GM23338 (cell line): Measurements from ENCODE around the gene GFRA1. TPM values are rescaled to one million over a fixed set of nuclear protein-coding genes. Genes with fewer than 3 reads are reported as not detected.

ENCODE experiments used
- ATAC-seq: fragments of 200-7000 bp; cut with Tn5 transposase; 3 replicates; pipeline ENCODE4 v1.9.1; 2020
- DNase-seq: peaks from one replicate; pipeline ENCODE4 v3.0.0-alpha.2; 2015; ENCODE audit warnings: low spot score
- H2AFZ ChIP-seq: fragments of 200-600 bp; sonication (generic); 2 replicates; pipeline ENCODE4 v1.8.0; 2016; ENCODE audit warnings: antibody characterized with exemption, mild to moderate bottlenecking, moderate library complexity
- H3F3A ChIP-seq: fragments of 200-600 bp; sonication (generic); replicated peaks from 2 replicates; pipeline ENCODE4 v1.8.0; 2017; ENCODE audit warnings: antibody characterized with exemption, mixed run types, low read depth
- H3K27ac ChIP-seq: fragments of 200-600 bp; sonication (generic); 2 replicates; pipeline ENCODE4 v1.6.1; 2016; ENCODE audit warnings: low read depth
- H3K27me3 ChIP-seq: fragments of 200-600 bp; sonication (generic); 2 replicates; pipeline ENCODE4 v1.8.0; 2016; ENCODE audit warnings: mild to moderate bottlenecking, mixed run types, moderate library complexity; ENCODE audit not compliant: insufficient read depth
- H3K36me3 ChIP-seq: fragments of 200-600 bp; sonication (generic); 2 replicates; pipeline ENCODE4 v1.8.0; 2016; ENCODE audit warnings: mild to moderate bottlenecking; ENCODE audit not compliant: insufficient read depth
- H3K4me1 ChIP-seq: fragments of 200-600 bp; sonication (generic); 2 replicates; pipeline ENCODE4 v1.8.0; 2016; ENCODE audit warnings: mild to moderate bottlenecking, moderate library complexity; ENCODE audit not compliant: insufficient read depth
- H3K4me2 ChIP-seq: fragments of 200-600 bp; sonication (generic); 2 replicates; pipeline ENCODE4 v1.7.1; 2017; ENCODE audit warnings: mixed run types
- H3K4me3 ChIP-seq: fragments of 200-600 bp; sonication (generic); 2 replicates; pipeline ENCODE4 v1.6.1; 2016; ENCODE audit warnings: mixed run types
- H3K79me2 ChIP-seq: fragments of 200-600 bp; sonication (generic); replicated peaks from 2 replicates; pipeline ENCODE4 v1.8.0; 2017; ENCODE audit warnings: mild to moderate bottlenecking; ENCODE audit not compliant: insufficient read depth
- H3K9me2 ChIP-seq: fragments of 200-600 bp; sonication (generic); 2 replicates; pipeline ENCODE4 v1.8.0; 2017; ENCODE audit not compliant: insufficient read depth
- H4K20me1 ChIP-seq: fragments of 200-600 bp; sonication (generic); replicated peaks from 2 replicates; pipeline ENCODE4 v1.8.0; 2017; ENCODE audit warnings: mild to moderate bottlenecking; ENCODE audit not compliant: insufficient read depth
- H3K27ac Mint-ChIP-seq: 2 replicates; pipeline ENCODE4 v1.8.0; 2020; ENCODE audit warnings: inconsistent platforms, mild to moderate bottlenecking, moderate library complexity, mixed read lengths
- H3K27me3 Mint-ChIP-seq: 3 replicates; pipeline ENCODE4 v1.8.0; 2022; ENCODE audit warnings: low read depth, mild to moderate bottlenecking, moderate library complexity, mixed read lengths, inconsistent platforms; ENCODE audit not compliant: insufficient read depth, poor library complexity
- H3K36me3 Mint-ChIP-seq: 3 replicates; pipeline ENCODE4 v1.8.0; 2021; ENCODE audit warnings: low read depth, mild to moderate bottlenecking, inconsistent platforms, moderate library complexity, mixed read lengths
- H3K4me1 Mint-ChIP-seq: 3 replicates; pipeline ENCODE4 v1.8.0; 2020; ENCODE audit warnings: mild to moderate bottlenecking, inconsistent platforms, mixed read lengths
- H3K4me3 Mint-ChIP-seq: 3 replicates; pipeline ENCODE4 v1.8.0; 2021; ENCODE audit warnings: moderate library complexity, mild to moderate bottlenecking, inconsistent platforms, mixed read lengths
- H3K9me3 Mint-ChIP-seq: 3 replicates; pipeline ENCODE4 v1.8.0; 2020; ENCODE audit warnings: moderate library complexity, mild to moderate bottlenecking, inconsistent platforms, mixed read lengths
- CREB1 ChIP-seq: fragments of 250-450 bp; sonication (Bioruptor Pico); IDR thresholded peaks from 2 replicates; pipeline ENCODE4 v1.5.0; 2020; ENCODE audit warnings: low read depth, mild to moderate bottlenecking, moderate library complexity
- CTCF ChIP-seq, 2 experiments: fragments of 200-600 bp in 1 of 2; sonication (generic) in 1 of 2; conservative IDR thresholded peaks; 2 replicates each; pipeline versions ENCODE4 v1.5.1 to v1.6.1; 2016 to 2017; ENCODE audit warnings: antibody characterized with exemption in 2 of 2, low read depth in 2 of 2, mild to moderate bottlenecking in 2 of 2, moderate library complexity in 1 of 2
- ETS1 ChIP-seq: IDR thresholded peaks from 2 replicates; pipeline ENCODE4 v1.6.1; 2016; ENCODE audit warnings: antibody characterized with exemption
- EZH2 ChIP-seq: fragments of 200-600 bp; sonication (generic); IDR thresholded peaks from one replicate; pipeline ENCODE4 v1.8.0; 2017; ENCODE audit warnings: antibody characterized with exemption, mild to moderate bottlenecking, low read depth; ENCODE audit not compliant: unreplicated experiment
- EZH2phosphoT487 ChIP-seq: fragments of 200-600 bp; sonication (generic); IDR thresholded peaks from one replicate; pipeline ENCODE4 v1.8.1; 2018; ENCODE audit warnings: antibody characterized with exemption; ENCODE audit not compliant: unreplicated experiment
- JUNB ChIP-seq: IDR thresholded peaks from one replicate; pipeline ENCODE4 v1.6.1; 2016; ENCODE audit warnings: antibody characterized with exemption; ENCODE audit not compliant: unreplicated experiment
- NANOG ChIP-seq: IDR thresholded peaks from 2 replicates; pipeline ENCODE4 v1.6.1; 2016; ENCODE audit warnings: antibody characterized with exemption, borderline replicate concordance
- POLR2AphosphoS5 ChIP-seq: IDR thresholded peaks from 2 replicates; pipeline ENCODE4 v1.6.1; 2016; ENCODE audit warnings: antibody characterized with exemption, low read depth
- REST ChIP-seq: IDR thresholded peaks from one replicate; pipeline ENCODE4 v1.6.1; 2018; ENCODE audit warnings: antibody characterized with exemption; ENCODE audit not compliant: unreplicated experiment
- STAT1 ChIP-seq: IDR thresholded peaks from one replicate; pipeline ENCODE4 v1.6.1; 2016; ENCODE audit warnings: antibody characterized with exemption; ENCODE audit not compliant: unreplicated experiment
- ZNF114 ChIP-seq: fragments of 250-450 bp; sonication (Bioruptor Pico); IDR thresholded peaks from 2 replicates; pipeline ENCODE4 v1.5.0; 2020; ENCODE audit warnings: mild to moderate bottlenecking, moderate library complexity
- ZNF331 ChIP-seq: fragments of 250-450 bp; sonication (Bioruptor Pico); IDR thresholded peaks from 2 replicates; pipeline ENCODE4 v1.5.0; 2020; ENCODE audit warnings: low read depth, mild to moderate bottlenecking, moderate library complexity
- ZNF462 ChIP-seq: fragments of 250-450 bp; sonication (Bioruptor Pico); IDR thresholded peaks from 2 replicates; pipeline ENCODE4 v1.5.0; 2020; ENCODE audit warnings: mild to moderate bottlenecking, moderate library complexity
- polyA plus RNA-seq: library from polyadenylated mRNA; unstranded; fragments of >200 nt; fragmentation: Nextera tagmentation; extraction: Ambion mirVana; gene quantifications from 2 replicates; pipeline ENCODE4 v1.2.1, GENCODE V29; 2016
- total RNA-seq: library from RNA; depleted of rRNA; stranded (reverse); fragments of >200 nt; shearing (Covaris generic); gene quantifications from 2 replicates; pipeline ENCODE4 v1.2.3, GENCODE V29; 2014

The GFRA1 gene
- total and polyA plus RNA-seq, 2 experiments from 2014 or later, result 1.4 to 2.8 TPM

GRCh38 chr10:116073001-116073400 lies 200.0 kb downstream of the GFRA1 start:
- ATAC-seq, result no peak; the same call in 1 of the 3 replicates
- Histone ChIP-seq H3K9me2 (no peaks in the 10 kb centered on the region), H4K20me1 (no peaks in the 10 kb centered on the region), H3K4me2 (no peak overlapping the region), H3K4me1 (peaks cover 8% of the 10 kb centered on the region; the same call in 1 of the 2 replicates), H3K36me3 (no peaks in the 10 kb centered on the region), H3K79me2 (no peaks in the 10 kb centered on the region), H2AFZ (no peak overlapping the region), H3F3A (no peaks in the 10 kb centered on the region), H3K27me3 (no peaks in the 10 kb centered on the region), H3K4me3 (no peak overlapping the region), H3K27ac (no peak overlapping the region)
- Mint-ChIP-seq H3K9me3 (no peaks in the 10 kb centered on the region), H3K36me3 (no peaks in the 10 kb centered on the region), H3K4me3 (no peak overlapping the region), H3K27me3 (peaks cover 4% of the 10 kb centered on the region), H3K4me1 (peaks cover 19% of the 10 kb centered on the region), H3K27ac (no peak overlapping the region)
- no peak for DNase-seq
- TF ChIP-seq EZH2 (no peak), ZNF114 (CRISPR knock-in tag) (no peak), CTCF (conservative IDR thresholded peaks at IDR 0.05; ENCODE audit: low read depth in 2 of 2) (no peak), ZNF331 (CRISPR knock-in tag) (no peak), EZH2phosphoT487 (no peak), NANOG (no peak), JUNB (no peak), POLR2AphosphoS5 (no peak), ETS1 (no peak), CREB1 (no peak), REST (no peak), STAT1 (no peak), ZNF462 (no peak)
